H9 (cell line): ENCODE measurements around the gene PAH. TPM values are rescaled to one million over a fixed set of nuclear protein-coding genes. Genes with fewer than 3 reads are reported as not detected.

Experiments used
- DNase-seq: peaks from one replicate; pipeline ENCODE4 v3.0.0-alpha.2; 2017
- H2AFZ ChIP-seq: one replicate; pipeline ENCODE4 v1.6.1; 2013; ENCODE audit warnings: mild to moderate bottlenecking, low read length, control low read depth, moderate library complexity
- H2AK5ac ChIP-seq: 2 replicates; pipeline ENCODE4 v1.6.1; 2013; ENCODE audit warnings: low read length, control low read depth, mixed read lengths; ENCODE audit not compliant: insufficient read length
- H2BK120ac ChIP-seq: one replicate; pipeline ENCODE4 v1.6.1; 2013; ENCODE audit warnings: low read depth, mild to moderate bottlenecking, low read length, control low read depth, inconsistent platforms; ENCODE audit not compliant: poor library complexity, severe bottlenecking
- H2BK12ac ChIP-seq: 2 replicates; pipeline ENCODE4 v1.6.1; 2013; ENCODE audit warnings: low read length, control low read depth, mixed read lengths, low read depth; ENCODE audit not compliant: insufficient read length
- H2BK15ac ChIP-seq: 2 replicates; pipeline ENCODE4 v1.6.1; 2013; ENCODE audit warnings: low read depth, low read length, control low read depth
- H2BK20ac ChIP-seq: one replicate; pipeline ENCODE4 v1.6.1; 2013; ENCODE audit warnings: low read depth, mild to moderate bottlenecking, low read length, control low read depth, inconsistent platforms; ENCODE audit not compliant: poor library complexity, severe bottlenecking
- H2BK5ac ChIP-seq: 2 replicates; pipeline ENCODE4 v1.6.1; 2013; ENCODE audit warnings: low read length, control low read depth, mixed read lengths; ENCODE audit not compliant: insufficient read length
- H3K14ac ChIP-seq: 2 replicates; pipeline ENCODE4 v1.6.1; 2013; ENCODE audit warnings: low read length, control low read depth; ENCODE audit not compliant: insufficient read depth
- H3K18ac ChIP-seq: 2 replicates; pipeline ENCODE4 v1.6.1; 2013; ENCODE audit warnings: low read depth, mild to moderate bottlenecking, mixed read lengths, low read length, control low read depth; ENCODE audit not compliant: insufficient read length
- H3K23ac ChIP-seq: 2 replicates; pipeline ENCODE4 v1.6.1; 2013; ENCODE audit warnings: low read length, control low read depth, mixed read lengths, low read depth; ENCODE audit not compliant: insufficient read length
- H3K23me2 ChIP-seq: 2 replicates; pipeline ENCODE4 v1.6.1; 2013; ENCODE audit warnings: low read depth, mild to moderate bottlenecking, mixed read lengths, low read length, control low read depth; ENCODE audit not compliant: insufficient read length, poor library complexity, severe bottlenecking
- H3K27ac ChIP-seq: 2 replicates; pipeline ENCODE4 v1.5.1; 2013; ENCODE audit warnings: low read length, control low read depth, mixed read lengths, low read depth; ENCODE audit not compliant: insufficient read length
- H3K27me3 ChIP-seq: 2 replicates; pipeline ENCODE4 v1.6.1; 2013; ENCODE audit warnings: low read length, control low read depth, inconsistent platforms; ENCODE audit not compliant: insufficient read depth
- H3K4ac ChIP-seq: 2 replicates; pipeline ENCODE4 v1.6.1; 2013; ENCODE audit warnings: low read depth, mild to moderate bottlenecking, control low read depth, inconsistent platforms, low read length, moderate library complexity
- H3K4me1 ChIP-seq: 2 replicates; pipeline ENCODE4 v1.6.1; 2013; ENCODE audit warnings: low read length, control low read depth, inconsistent platforms; ENCODE audit not compliant: insufficient read depth
- H3K4me2 ChIP-seq: 2 replicates; pipeline ENCODE4 v1.6.1; 2013; ENCODE audit warnings: low read length, control low read depth, mixed read lengths; ENCODE audit not compliant: insufficient read length, insufficient read depth
- H3K56ac ChIP-seq: 2 replicates; pipeline ENCODE4 v1.6.1; 2013; ENCODE audit warnings: low read depth, mild to moderate bottlenecking, mixed read lengths, low read length, control low read depth; ENCODE audit not compliant: insufficient read length
- H3K79me1 ChIP-seq: 2 replicates; pipeline ENCODE4 v1.6.1; 2013; ENCODE audit warnings: low read depth, mild to moderate bottlenecking, moderate library complexity, low read length, control low read depth, inconsistent platforms; ENCODE audit not compliant: insufficient read depth, poor library complexity, severe bottlenecking
- H3K79me2 ChIP-seq: 2 replicates; pipeline ENCODE4 v1.6.1; 2013; ENCODE audit warnings: low read length, control low read depth, inconsistent platforms; ENCODE audit not compliant: insufficient read depth
- H3K9ac ChIP-seq: 2 replicates; pipeline ENCODE4 v1.6.1; 2013; ENCODE audit warnings: low read length, control low read depth, mixed read lengths; ENCODE audit not compliant: insufficient read length; ENCODE audit errors: extremely low read depth
- H3K9me3 ChIP-seq: one replicate; pipeline ENCODE4 v1.6.1; 2013; ENCODE audit warnings: low read depth, low read length, inconsistent platforms; ENCODE audit not compliant: control insufficient read depth
- H3T11ph ChIP-seq: one replicate; pipeline ENCODE4 v1.6.1; 2013; ENCODE audit warnings: mild to moderate bottlenecking, low read length, control low read depth, inconsistent platforms
- H4K20me1 ChIP-seq: one replicate; pipeline ENCODE4 v1.6.1; 2013; ENCODE audit not compliant: control insufficient read depth, insufficient read length, insufficient read depth
- H4K5ac ChIP-seq: 2 replicates; pipeline ENCODE4 v1.6.1; 2013; ENCODE audit warnings: low read depth, mild to moderate bottlenecking, mixed read lengths, low read length, control low read depth; ENCODE audit not compliant: insufficient read length
- H4K8ac ChIP-seq: replicated peaks from 2 replicates; pipeline ENCODE4 v1.6.1; 2013; ENCODE audit warnings: low read length, control low read depth, mixed read lengths, low read depth; ENCODE audit not compliant: insufficient read length
- H4K91ac ChIP-seq: 2 replicates; pipeline ENCODE4 v1.6.1; 2013; ENCODE audit warnings: low read depth, mild to moderate bottlenecking, moderate library complexity, mixed read lengths, low read length, control low read depth; ENCODE audit not compliant: insufficient read length
- H3K27ac Mint-ChIP-seq, 3 experiments: 2 replicates in 2 of 3; 3 replicates in 1 of 3; pipeline ENCODE4 v1.8.0; 2020 to 2021; ENCODE audit warnings: mixed read lengths in 3 of 3, mild to moderate bottlenecking in 1 of 3, moderate library complexity in 1 of 3
- H3K27me3 Mint-ChIP-seq: 2 replicates; pipeline ENCODE4 v1.8.0; 2021; ENCODE audit warnings: low read depth, mild to moderate bottlenecking, moderate library complexity, mixed read lengths
- H3K36me3 Mint-ChIP-seq, 3 experiments: 2 replicates in 2 of 3; 3 replicates in 1 of 3; pipeline ENCODE4 v1.8.0; 2020 to 2021; ENCODE audit warnings: low read depth in 3 of 3, mixed read lengths in 3 of 3; ENCODE audit not compliant: insufficient read depth in 1 of 3
- H3K4me1 Mint-ChIP-seq, 2 experiments: 2 replicates each; pipeline ENCODE4 v1.8.0; 2020; ENCODE audit warnings: mixed read lengths in 2 of 2
- H3K4me3 Mint-ChIP-seq, 2 experiments: 2 replicates in 1 of 2; 3 replicates in 1 of 2; pipeline ENCODE4 v1.8.0; 2020 to 2021; ENCODE audit warnings: mild to moderate bottlenecking in 2 of 2, mixed read lengths in 2 of 2, moderate library complexity in 1 of 2
- H3K9me3 Mint-ChIP-seq, 2 experiments: 2 replicates in 1 of 2; 3 replicates in 1 of 2; pipeline ENCODE4 v1.8.0; 2020; ENCODE audit warnings: mild to moderate bottlenecking in 2 of 2, mixed read lengths in 2 of 2, moderate library complexity in 1 of 2
- WGBS: extraction: QIAGEN DNeasy Blood & Tissue Kit; methylation state at CpG from one replicate; pipeline ENCODE4 v1.1.7; 2013; ENCODE audit warnings: missing lambda C conversion rate, low lambda C conversion rate, mixed read lengths; ENCODE audit not compliant: insufficient read length; ENCODE audit errors: extremely low coverage; 5-methylcytosine and 5-hydroxymethylcytosine counted together
- total RNA-seq: library from RNA; stranded (reverse); gene quantifications from 2 replicates; pipeline ENCODE4 v1.2.1, GENCODE V29; 2021
- TF ChIP-seq, protein P1 (sequence below): fragments of 200-600 bp; sonication (generic); conservative IDR thresholded peaks from 3 replicates; pipeline ENCODE4 v1.8.0; 2021; ENCODE audit warnings: antibody characterized with exemption, mild to moderate bottlenecking

The PAH gene
- total RNA-seq, 1 experiment from 2014 or later = 6.1 TPM

DNA sequence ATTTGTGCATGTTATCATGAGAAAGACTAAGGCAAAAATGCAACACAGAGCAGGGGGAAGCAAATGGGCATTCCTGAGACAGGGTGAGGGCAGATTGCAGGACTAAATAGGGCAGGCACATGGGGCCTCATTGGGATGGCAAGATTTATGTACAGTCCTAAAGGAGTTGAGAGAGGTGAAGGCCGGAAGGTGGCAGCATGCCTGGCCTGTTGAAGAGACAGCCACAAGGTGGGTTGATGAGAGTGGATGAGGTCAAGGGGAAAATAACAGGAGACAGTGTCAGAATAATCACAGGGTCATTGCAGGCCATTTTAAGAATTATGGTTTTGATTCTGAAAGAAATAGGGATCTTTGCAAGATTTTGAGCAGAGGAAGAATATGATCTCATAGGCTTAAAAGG is 21.0 kb downstream of the PAH start:
- Histone ChIP-seq H3K4me1 (no peaks in the 10 kb centered on the region; the same call in 1 of the 2 replicates), H4K20me1 (no peaks in the 10 kb centered on the region), H3K9ac (no peak overlapping the region), H3K18ac (peak overlapping the region; percentile 48), H3K23me2 (no peaks in the 10 kb centered on the region), H2AK5ac (no peak overlapping the region), H2BK120ac (no peak overlapping the region), H3K79me1 (no peaks in the 10 kb centered on the region), H3K14ac (no peak overlapping the region), H2BK15ac (no peak overlapping the region; the same call in 1 of the 2 replicates), H2BK20ac (no peak overlapping the region), H3K79me2 (no peaks in the 10 kb centered on the region), H4K8ac (no peak overlapping the region), H3K27ac (no peak overlapping the region), H3K4me2 (no peak overlapping the region), H3K27me3 (no peaks in the 10 kb centered on the region), H2AFZ (no peak overlapping the region), H2BK12ac (no peak overlapping the region), H4K5ac (no peak overlapping the region), H4K91ac (no peak overlapping the region), H3K56ac (no peak overlapping the region), H3K23ac (no peak overlapping the region), H3K4ac (no peak overlapping the region), H3K9me3 (no peaks in the 10 kb centered on the region), H2BK5ac (no peak overlapping the region), H3T11ph (no peak overlapping the region)
- peak; percentile 45 for DNase-seq
- TF ChIP-seq, protein P1, sequence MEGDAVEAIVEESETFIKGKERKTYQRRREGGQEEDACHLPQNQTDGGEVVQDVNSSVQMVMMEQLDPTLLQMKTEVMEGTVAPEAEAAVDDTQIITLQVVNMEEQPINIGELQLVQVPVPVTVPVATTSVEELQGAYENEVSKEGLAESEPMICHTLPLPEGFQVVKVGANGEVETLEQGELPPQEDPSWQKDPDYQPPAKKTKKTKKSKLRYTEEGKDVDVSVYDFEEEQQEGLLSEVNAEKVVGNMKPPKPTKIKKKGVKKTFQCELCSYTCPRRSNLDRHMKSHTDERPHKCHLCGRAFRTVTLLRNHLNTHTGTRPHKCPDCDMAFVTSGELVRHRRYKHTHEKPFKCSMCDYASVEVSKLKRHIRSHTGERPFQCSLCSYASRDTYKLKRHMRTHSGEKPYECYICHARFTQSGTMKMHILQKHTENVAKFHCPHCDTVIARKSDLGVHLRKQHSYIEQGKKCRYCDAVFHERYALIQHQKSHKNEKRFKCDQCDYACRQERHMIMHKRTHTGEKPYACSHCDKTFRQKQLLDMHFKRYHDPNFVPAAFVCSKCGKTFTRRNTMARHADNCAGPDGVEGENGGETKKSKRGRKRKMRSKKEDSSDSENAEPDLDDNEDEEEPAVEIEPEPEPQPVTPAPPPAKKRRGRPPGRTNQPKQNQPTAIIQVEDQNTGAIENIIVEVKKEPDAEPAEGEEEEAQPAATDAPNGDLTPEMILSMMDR = peak; percentile 41; the same call in 2 of the 3 replicates
- WGBS = no CpG with 5 or more reads among the region's 1 CpG
- H3K9me3 Mint-ChIP-seq = no peaks in the 10 kb centered on the region
- H3K27ac Mint-ChIP-seq = 0 out of 7 replicates have a peak overlapping the region, but pooled peaks of 1 of the 3 experiments have one; percentile 1
- H3K27me3 Mint-ChIP-seq = no peaks in the 10 kb centered on the region; the same call in none of the 2 replicates
- peaks cover 3 to 10% of the 10 kb centered on the region in 2 experiments; a peak in 3 of 4 replicates for H3K4me1 Mint-ChIP-seq
- no peak overlapping the region for H3K4me3 Mint-ChIP-seq
- H3K36me3 Mint-ChIP-seq = no peaks in the 10 kb centered on the region
